RKO (cell line): ENCODE measurements around the gene TIMMDC1.
A peak's percentile ranks its signal among the peaks of the same experiment; 100 is the strongest.
"Not testable (repeated sequence)": the region's sequence is repeated elsewhere in the genome, so short reads cannot be mapped to it uniquely, and the experiment has no call there.

ENCODE experiments used
- DNase-seq: peaks from one replicate; pipeline ENCODE4 v3.0.0-alpha.2; 2016; ENCODE audit warnings: low spot score

Gene TIMMDC1

DNA sequence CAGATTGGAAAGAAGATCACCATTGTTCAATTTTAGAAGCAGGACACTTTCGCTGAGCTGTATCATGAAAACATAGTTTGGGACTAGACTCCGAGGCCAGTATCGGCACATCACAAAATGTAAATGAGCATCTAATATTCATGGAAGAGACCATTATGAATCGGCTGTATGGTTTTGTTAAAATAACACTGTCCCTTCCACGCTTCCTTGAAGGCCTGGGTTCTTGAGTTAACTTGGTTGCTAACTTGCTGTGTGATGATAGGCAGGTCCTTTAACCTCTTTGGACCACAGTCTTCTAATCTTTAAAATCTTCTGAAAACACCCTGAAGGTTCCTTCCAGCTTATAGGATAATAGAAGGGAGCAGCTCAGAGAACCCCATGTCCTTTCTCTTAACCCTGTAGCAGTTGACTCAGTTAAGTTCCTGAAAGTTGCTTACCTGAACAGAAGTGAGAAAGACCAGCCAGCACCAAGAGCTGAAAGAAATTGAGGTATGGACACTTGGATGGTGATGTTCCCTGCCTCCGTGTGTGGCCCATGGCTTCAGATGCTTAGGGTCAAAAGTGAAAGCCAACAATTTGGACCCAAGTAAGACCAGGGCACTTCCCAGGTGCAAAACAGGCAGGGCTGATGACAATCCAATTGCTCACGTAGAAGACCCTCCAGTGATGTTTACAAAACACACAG is 59.0 kb downstream of the TIMMDC1 start:
- DNase-seq = no peak

- DNase-seq = no peak
Observed at GRCh38 chr3:119557877-119558269, 59.5 kb downstream of the TIMMDC1 start.

DNA sequence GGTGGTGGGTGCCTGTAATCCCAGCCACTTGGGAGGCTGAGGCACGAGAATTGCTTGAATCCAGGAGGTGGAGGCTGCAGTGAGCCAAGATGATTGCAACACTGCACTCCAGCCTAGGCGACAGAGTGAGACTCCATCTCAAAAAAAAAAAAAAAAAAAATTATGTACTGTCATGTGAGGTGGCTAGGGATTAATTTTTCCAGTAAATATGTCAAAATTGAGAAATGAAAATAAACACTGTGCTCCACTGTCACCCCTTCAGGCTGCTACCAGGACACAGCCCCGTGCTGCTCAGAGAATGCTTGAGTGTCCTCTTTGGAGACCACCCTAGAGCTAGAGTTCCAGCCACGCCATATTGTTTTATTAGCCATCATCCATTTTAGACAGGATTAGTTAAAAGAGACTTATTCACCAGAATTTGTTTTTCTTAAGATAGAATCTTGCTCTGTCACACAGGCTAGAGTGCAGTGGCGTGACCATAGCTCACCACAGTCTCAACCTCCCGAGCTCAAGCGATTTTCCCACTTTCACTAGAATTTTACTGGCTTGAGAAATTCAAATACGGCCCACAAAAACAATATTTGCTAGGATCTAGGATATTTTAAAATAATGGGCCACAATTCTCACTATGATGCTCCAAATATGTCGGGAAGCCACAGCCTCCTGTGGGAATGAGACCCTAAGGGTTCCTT is 60.4 kb downstream of the TIMMDC1 start:
- no peak for DNase-seq

- peak; percentile 77 for DNase-seq
Observed at GRCh38 chr3:119559441-119559963, 61.2 kb downstream of the TIMMDC1 start, which contains the start of gene CD80. TSS of gene CD80 (minus strand) at chr3:119559614. CDS start at chr3:119557728, 1,886 bp downstream.

DNA sequence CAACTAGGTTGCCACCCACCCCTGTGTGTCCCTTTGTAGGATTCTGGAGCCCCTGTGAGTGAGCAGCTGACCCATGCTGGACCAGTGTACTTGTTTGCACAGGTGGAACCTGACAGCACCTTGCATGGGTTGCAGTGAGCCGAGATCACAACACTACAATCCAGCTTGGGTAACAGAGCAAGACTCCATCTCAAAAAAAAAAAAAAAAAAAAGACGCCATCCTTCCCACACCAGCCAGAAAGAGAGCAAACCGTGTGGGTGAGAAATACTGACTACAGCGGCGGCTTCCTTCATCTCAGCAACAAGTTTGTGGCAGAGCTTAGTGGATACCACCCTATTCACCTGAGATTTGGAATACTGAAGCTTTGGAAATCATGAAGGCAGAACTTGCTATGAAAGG is 61.8 kb downstream of the TIMMDC1 start:
- no peak for DNase-seq

GRCh38 chr3:119562307-119562961 is 64.1 kb downstream of the TIMMDC1 start:
- DNase-seq = no peak

DNA sequence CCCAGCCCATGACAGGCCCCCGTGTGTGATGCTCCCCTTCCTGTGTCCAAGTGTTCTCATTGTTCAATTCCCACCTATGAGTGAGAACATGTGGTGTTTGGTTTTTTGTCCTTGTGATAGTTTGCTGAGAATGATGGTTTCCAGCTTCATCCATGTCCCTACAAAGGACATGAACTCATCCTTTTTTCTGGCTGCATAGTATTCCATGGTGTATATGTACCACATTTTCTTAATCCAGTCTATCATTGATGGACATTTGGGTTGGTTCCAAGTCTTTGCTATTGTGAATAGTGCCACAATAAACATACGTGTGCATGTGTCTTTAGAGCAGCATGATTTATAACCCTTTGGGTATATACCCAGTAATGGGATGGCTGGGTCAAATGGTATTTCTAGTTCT is 65.0 kb downstream of the TIMMDC1 start:
- DNase-seq = not testable (repeated sequence)

GRCh38 chr3:119569156-119569555 is 70.8 kb downstream of the TIMMDC1 start:
- no peak for DNase-seq

DNA sequence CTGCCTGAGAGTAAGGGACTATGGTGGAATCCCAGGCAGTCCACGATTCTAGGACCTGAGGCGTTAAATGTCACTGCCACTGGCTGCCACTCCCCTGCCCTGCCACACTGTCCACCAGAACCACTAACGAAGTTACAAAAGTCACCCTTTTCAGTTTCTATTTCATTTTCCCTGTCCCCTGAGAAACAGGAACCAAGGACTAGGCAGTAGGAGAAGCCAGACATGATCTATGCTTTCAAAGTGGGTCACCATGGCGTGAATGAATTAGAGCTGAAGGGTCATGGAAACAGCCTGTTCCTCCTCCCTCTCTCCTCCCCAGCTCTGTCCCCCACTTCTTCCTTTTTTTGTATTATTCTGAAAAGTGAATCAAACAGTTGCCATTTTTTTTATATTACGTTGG is 71.9 kb downstream of the TIMMDC1 start:
- no peak for DNase-seq

- no peak for DNase-seq
Observed at GRCh38 chr3:119571230-119571629, 72.9 kb downstream of the TIMMDC1 start.

DNA sequence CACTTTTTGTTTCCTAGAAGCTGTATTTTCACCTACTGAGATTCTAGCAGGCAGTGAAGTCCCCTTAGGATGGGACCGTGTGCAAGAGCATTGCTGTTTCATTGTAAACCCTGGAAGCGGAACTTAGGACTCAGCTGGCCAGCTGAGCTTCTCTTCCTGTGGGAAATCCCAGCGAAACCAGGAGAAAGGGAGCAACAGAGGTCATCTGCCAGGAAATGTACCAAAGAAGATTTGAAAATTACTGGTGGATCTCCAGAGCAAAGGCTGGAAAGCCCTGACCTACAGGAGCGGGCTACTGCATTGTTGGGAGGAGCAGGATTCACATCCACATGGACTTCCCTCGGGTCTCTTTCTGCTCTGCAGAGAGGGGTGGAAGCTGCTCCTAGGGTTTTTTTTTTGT is 73.3 kb downstream of the TIMMDC1 start:
- DNase-seq = no peak
